Astrocyte (in vitro differentiated cells and primary cell): ENCODE results near the gene IL23A. TPM values are rescaled to one million over a fixed set of nuclear protein-coding genes. Genes with fewer than 3 reads are reported as not detected.

Experiments used
- DNase-seq: peaks from one replicate; pipeline ENCODE4 v3.0.0-alpha.2; 2010; ENCODE audit warnings: low read depth
- FAIRE-seq: peaks from 2 replicates; lab custom pipeline; 2011; peaks lifted over from hg19 to GRCh38; lab: Jason Lieb, UNC
- H2AFZ ChIP-seq: 2 replicates; pipeline ENCODE4 v1.6.0; 2012; ENCODE audit warnings: low read depth, low read length, inconsistent platforms
- H3K27ac ChIP-seq: 2 replicates; pipeline ENCODE4 v1.5.1; 2011; ENCODE audit warnings: low read depth, low read length, inconsistent platforms
- H3K27me3 ChIP-seq: 2 replicates; pipeline ENCODE4 v1.6.0; 2011; ENCODE audit warnings: low read length, inconsistent platforms; ENCODE audit not compliant: insufficient read depth
- H3K36me3 ChIP-seq: 2 replicates; pipeline ENCODE4 v1.5.1; 2011; ENCODE audit warnings: low read length, inconsistent platforms; ENCODE audit not compliant: insufficient read depth
- H3K4me1 ChIP-seq: 2 replicates; pipeline ENCODE4 v1.5.1; 2011; ENCODE audit warnings: low read length, inconsistent platforms; ENCODE audit not compliant: insufficient read depth
- H3K4me2 ChIP-seq: 2 replicates; pipeline ENCODE4 v1.6.0; 2012; ENCODE audit warnings: low read length, inconsistent platforms
- H3K4me3 ChIP-seq: 2 replicates; pipeline ENCODE4 v1.5.1; 2011; ENCODE audit warnings: low read depth, mild to moderate bottlenecking, low read length, inconsistent platforms; ENCODE audit not compliant: insufficient read depth
- H3K79me2 ChIP-seq: 2 replicates; pipeline ENCODE4 v1.6.0; 2012; ENCODE audit warnings: mild to moderate bottlenecking, low read length, inconsistent platforms; ENCODE audit not compliant: insufficient read depth
- H3K9ac ChIP-seq: 2 replicates; pipeline ENCODE4 v1.6.0; 2012; ENCODE audit warnings: mild to moderate bottlenecking, low read length, inconsistent platforms
- H3K9me3 ChIP-seq: 2 replicates; pipeline ENCODE4 v1.5.1; 2012; ENCODE audit warnings: low read depth, mild to moderate bottlenecking, low read length, inconsistent platforms; ENCODE audit not compliant: insufficient read depth
- H4K20me1 ChIP-seq: 2 replicates; pipeline ENCODE4 v1.6.0; 2012; ENCODE audit warnings: low read length, inconsistent platforms; ENCODE audit not compliant: insufficient read depth
- H3K27ac Mint-ChIP-seq: one replicate; pipeline ENCODE4 v1.8.0; 2021; ENCODE audit warnings: mild to moderate bottlenecking, mixed read lengths; ENCODE audit not compliant: unreplicated experiment
- H3K27me3 Mint-ChIP-seq: one replicate; pipeline ENCODE4 v1.8.0; 2021; ENCODE audit warnings: low read depth, mixed read lengths; ENCODE audit not compliant: unreplicated experiment
- H3K36me3 Mint-ChIP-seq: one replicate; pipeline ENCODE4 v1.8.0; 2021; ENCODE audit warnings: low read depth, mixed read lengths; ENCODE audit not compliant: unreplicated experiment
- H3K4me1 Mint-ChIP-seq: one replicate; pipeline ENCODE4 v1.8.0; 2021; ENCODE audit warnings: low read depth, mixed read lengths; ENCODE audit not compliant: unreplicated experiment
- H3K4me3 Mint-ChIP-seq: one replicate; pipeline ENCODE4 v1.8.0; 2021; ENCODE audit warnings: mild to moderate bottlenecking, moderate library complexity, mixed read lengths; ENCODE audit not compliant: unreplicated experiment
- H3K9me3 Mint-ChIP-seq: one replicate; pipeline ENCODE4 v1.8.0; 2021; ENCODE audit warnings: mild to moderate bottlenecking, mixed read lengths; ENCODE audit not compliant: unreplicated experiment
- CTCF ChIP-seq: IDR thresholded peaks from 2 replicates; pipeline ENCODE4 v1.5.1; 2011; ENCODE audit warnings: low read depth, mild to moderate bottlenecking, inconsistent platforms, low read length, moderate library complexity; ENCODE audit not compliant: insufficient read depth
- EZH2 ChIP-seq: IDR thresholded peaks from 2 replicates; pipeline ENCODE4 v1.6.1; 2012; ENCODE audit warnings: mild to moderate bottlenecking, low read length, inconsistent platforms; ENCODE audit not compliant: insufficient read depth
- total RNA-seq: library from RNA; stranded (reverse); gene quantifications from 2 replicates; pipeline ENCODE4 v1.2.1, GENCODE V29; 2021

IL23A gene
- total RNA-seq, 1 donor from 2014 or later, result 0.32 TPM

DNA sequence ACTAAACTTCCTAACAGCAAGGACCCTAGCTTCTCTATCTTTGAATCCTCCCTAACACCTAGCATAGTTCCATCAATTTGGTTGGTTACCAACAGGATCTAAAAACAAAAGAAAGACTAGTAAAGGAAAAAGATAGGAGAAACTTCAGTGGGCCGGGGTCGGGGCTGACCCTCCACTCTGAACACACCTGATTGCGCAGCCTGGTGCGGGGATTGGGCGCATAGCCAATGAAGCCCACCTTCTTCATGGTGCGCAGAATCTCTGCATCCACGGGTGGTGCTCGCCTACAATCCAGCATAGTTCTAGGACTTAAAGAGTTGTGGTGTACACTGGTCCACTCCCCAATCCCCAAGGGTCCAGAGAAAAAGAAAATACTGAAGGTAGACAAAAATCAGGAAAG is 12.6 kb upstream of the IL23A start:
- Histone ChIP-seq H3K4me3 (no peak overlapping the region), H3K9me3 (no peaks in the 10 kb centered on the region), H3K4me1 (no peaks in the 10 kb centered on the region), H3K36me3 (peaks cover 2% of the 10 kb centered on the region), H3K79me2 (no peaks in the 10 kb centered on the region), H3K27me3 (no peaks in the 10 kb centered on the region), H4K20me1 (no peaks in the 10 kb centered on the region), H3K9ac (no peak overlapping the region), H2AFZ (no peak overlapping the region), H3K27ac (no peak overlapping the region), H3K4me2 (no peak overlapping the region)
- no peaks in the 10 kb centered on the region for H3K27me3 Mint-ChIP-seq
- TF ChIP-seq CTCF (no peak), EZH2 (no peak)
- FAIRE-seq (no peak), DNase-seq (no peak)
- no peak overlapping the region for H3K4me3 Mint-ChIP-seq
- no peak overlapping the region for H3K27ac Mint-ChIP-seq
- H3K36me3 Mint-ChIP-seq, result peaks cover 20% of the 10 kb centered on the region
- H3K9me3 Mint-ChIP-seq, result no peaks in the 10 kb centered on the region
- no peaks in the 10 kb centered on the region for H3K4me1 Mint-ChIP-seq

DNA sequence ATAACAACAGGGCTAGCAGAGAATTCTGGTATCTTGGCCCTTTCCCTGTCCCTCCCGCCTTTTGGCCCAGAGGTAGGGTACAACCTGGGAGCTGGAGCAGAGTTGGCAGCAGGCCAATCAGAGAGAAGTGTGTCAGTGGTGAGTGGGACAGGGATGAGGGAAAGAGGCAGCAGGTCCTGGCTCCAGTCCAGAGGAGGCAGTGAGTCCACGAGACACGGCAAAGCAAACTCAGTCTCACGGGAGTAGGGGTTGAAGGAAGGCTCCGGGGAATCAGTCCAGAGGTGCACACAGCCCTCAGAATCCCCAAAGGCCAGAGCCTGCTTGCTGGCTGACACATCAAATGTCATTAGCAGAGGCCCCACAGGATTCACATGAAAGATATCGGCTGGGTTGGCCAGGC is 12.2 kb upstream of the IL23A start:
- DNase-seq, result no peak
- Histone ChIP-seq H3K36me3 (peaks cover 2% of the 10 kb centered on the region), H3K79me2 (no peaks in the 10 kb centered on the region), H3K27ac (no peak overlapping the region), H3K9ac (no peak overlapping the region), H3K4me3 (no peak overlapping the region), H3K9me3 (no peaks in the 10 kb centered on the region), H3K4me2 (no peak overlapping the region), H4K20me1 (no peaks in the 10 kb centered on the region), H3K4me1 (no peaks in the 10 kb centered on the region), H2AFZ (no peak overlapping the region), H3K27me3 (no peaks in the 10 kb centered on the region)
- Mint-ChIP-seq H3K36me3 (peaks cover 20% of the 10 kb centered on the region), H3K9me3 (no peaks in the 10 kb centered on the region), H3K27me3 (no peaks in the 10 kb centered on the region), H3K4me3 (no peak overlapping the region), H3K27ac (no peak overlapping the region), H3K4me1 (no peaks in the 10 kb centered on the region)
- no peak for FAIRE-seq
- TF ChIP-seq CTCF, result no peak
- no peak for TF ChIP-seq EZH2

DNA sequence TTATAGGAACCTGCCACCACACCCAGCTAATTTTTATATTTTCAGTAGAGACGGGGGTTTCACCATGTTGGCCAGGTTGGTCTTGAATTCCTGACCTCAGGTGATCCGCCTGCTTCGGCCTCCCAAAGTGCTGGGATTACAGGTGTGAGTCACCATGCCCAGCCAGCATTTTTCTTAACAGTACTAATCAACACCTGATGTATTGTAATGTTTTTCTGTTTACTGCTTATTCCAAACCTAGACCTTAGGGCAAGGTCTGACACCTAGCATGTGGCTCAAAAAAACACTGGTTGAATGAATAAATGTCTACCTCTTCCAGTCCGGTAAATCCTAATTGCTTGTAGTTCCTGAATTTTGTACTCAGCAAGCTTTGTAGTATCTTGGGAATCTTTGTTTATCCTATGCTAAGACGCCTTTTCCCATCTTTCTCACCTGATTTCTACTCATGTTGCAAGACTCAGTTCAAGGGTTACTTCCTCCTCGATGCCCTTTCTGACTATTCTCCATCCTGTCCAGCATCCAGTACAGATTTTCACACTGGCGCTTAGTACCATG is 7.7 kb upstream of the IL23A start:
- Histone ChIP-seq H3K4me1 (peaks cover 15% of the 10 kb centered on the region), H4K20me1 (no peaks in the 10 kb centered on the region), H3K4me2 (no peak overlapping the region), H3K4me3 (no peak overlapping the region), H3K27me3 (no peaks in the 10 kb centered on the region), H3K27ac (no peak overlapping the region), H2AFZ (no peak overlapping the region), H3K9ac (no peak overlapping the region), H3K79me2 (no peaks in the 10 kb centered on the region), H3K9me3 (no peaks in the 10 kb centered on the region), H3K36me3 (no peaks in the 10 kb centered on the region)
- TF ChIP-seq EZH2, result no peak
- TF ChIP-seq CTCF, result no peak
- FAIRE-seq, result no peak
- Mint-ChIP-seq H3K4me3 (no peak overlapping the region), H3K4me1 (peaks cover 2% of the 10 kb centered on the region), H3K27ac (no peak overlapping the region), H3K36me3 (peaks cover 8% of the 10 kb centered on the region), H3K27me3 (no peaks in the 10 kb centered on the region), H3K9me3 (no peaks in the 10 kb centered on the region)
- DNase-seq, result no peak
